RWPE2 (cell line): ENCODE data around the gene NRG3.
"Not testable (repeated sequence)": the region's sequence is repeated elsewhere in the genome, so short reads cannot be mapped to it uniquely, and the experiment has no call there.

Experiments used
- ATAC-seq: fragments of 200-7000 bp; cut with Tn5 transposase; 3 replicates; pipeline ENCODE4 v1.9.1; 2021; ENCODE audit warnings: low read depth
- DNase-seq: peaks from one replicate; pipeline ENCODE4 v3.0.0-alpha.2; 2020; ENCODE audit warnings: low spot score
- H3K27ac ChIP-seq: fragments of 450-650 bp; 2 replicates; pipeline ENCODE4 v1.5.1; 2017; ENCODE audit warnings: mild to moderate bottlenecking; ENCODE audit not compliant: poor library complexity, severe bottlenecking
- H3K27me3 ChIP-seq: fragments of 250-450 bp; sonication (Bioruptor Pico); 2 replicates; pipeline ENCODE4 v1.5.1; 2021; ENCODE audit warnings: mild to moderate bottlenecking, moderate library complexity; ENCODE audit not compliant: insufficient read depth, poor library complexity, severe bottlenecking
- H3K36me3 ChIP-seq: fragments of 250-450 bp; sonication (Bioruptor Pico); 2 replicates; pipeline ENCODE4 v1.5.1; 2020; ENCODE audit warnings: low read depth, mild to moderate bottlenecking, moderate library complexity
- H3K4me1 ChIP-seq: fragments of 250-450 bp; sonication (Bioruptor Pico); 2 replicates; pipeline ENCODE4 v1.5.1; 2021; ENCODE audit warnings: mild to moderate bottlenecking, moderate library complexity; ENCODE audit not compliant: insufficient read depth, poor library complexity, severe bottlenecking
- H3K4me3 ChIP-seq: fragments of 250-450 bp; sonication (Bioruptor Pico); 2 replicates; pipeline ENCODE4 v1.5.1; 2021; ENCODE audit warnings: mild to moderate bottlenecking, moderate library complexity; ENCODE audit not compliant: severe bottlenecking
- H3K9me3 ChIP-seq: fragments of 250-450 bp; sonication (Bioruptor Pico); 2 replicates; pipeline ENCODE4 v1.5.1; 2021; ENCODE audit warnings: mild to moderate bottlenecking, moderate library complexity; ENCODE audit not compliant: severe bottlenecking
- CTCF ChIP-seq: fragments of 450-650 bp; IDR thresholded peaks from one replicate; pipeline ENCODE4 v1.5.1; 2017; ENCODE audit warnings: mild to moderate bottlenecking, moderate library complexity; ENCODE audit not compliant: poor library complexity, severe bottlenecking

The NRG3 gene

GRCh38 chr10:82661701-82662100 lies 786.7 kb downstream of the NRG3 start:
- ATAC-seq = no peak
- H3K4me3 ChIP-seq = no peak overlapping the region
- H3K9me3 ChIP-seq = peaks cover 2% of the 10 kb centered on the region
- no peaks in the 10 kb centered on the region for H3K36me3 ChIP-seq
- H3K27ac ChIP-seq = no peak overlapping the region
- DNase-seq = no peak
- no peaks in the 10 kb centered on the region for H3K4me1 ChIP-seq
- TF ChIP-seq CTCF = no peak
- no peaks in the 10 kb centered on the region for H3K27me3 ChIP-seq

GRCh38 chr10:82668221-82668895 lies 793.4 kb downstream of the NRG3 start:
- H3K36me3 ChIP-seq = no peaks in the 10 kb centered on the region
- H3K27me3 ChIP-seq = no peaks in the 10 kb centered on the region
- no peaks in the 10 kb centered on the region for H3K9me3 ChIP-seq
- H3K4me3 ChIP-seq = no peak overlapping the region
- DNase-seq (no peak), ATAC-seq (no peak)
- no peak overlapping the region for H3K27ac ChIP-seq
- no peaks in the 10 kb centered on the region for H3K4me1 ChIP-seq
- no peak for TF ChIP-seq CTCF

GRCh38 chr10:82674036-82674435 lies 799.0 kb downstream of the NRG3 start:
- no peaks in the 10 kb centered on the region for H3K9me3 ChIP-seq
- no peak for TF ChIP-seq CTCF
- no peak for DNase-seq
- no peak overlapping the region for H3K27ac ChIP-seq
- no peak overlapping the region for H3K4me3 ChIP-seq
- H3K4me1 ChIP-seq = no peaks in the 10 kb centered on the region
- no peaks in the 10 kb centered on the region for H3K36me3 ChIP-seq
- ATAC-seq = no peak
- H3K27me3 ChIP-seq = no peaks in the 10 kb centered on the region

- ATAC-seq, H3K27ac ChIP-seq, H3K4me3 ChIP-seq, DNase-seq, H3K4me1 ChIP-seq, H3K36me3 ChIP-seq, H3K27me3 ChIP-seq, H3K9me3 ChIP-seq: not testable (repeated sequence)
These were observed 802.9 kb downstream of the NRG3 start for GRCh38 chr10:82677932-82678331.

- ATAC-seq, H3K4me1 ChIP-seq, H3K27me3 ChIP-seq, H3K4me3 ChIP-seq, H3K36me3 ChIP-seq, H3K27ac ChIP-seq, H3K9me3 ChIP-seq, DNase-seq: not testable (repeated sequence)
These were observed 803.5 kb downstream of the NRG3 start for GRCh38 chr10:82678451-82678850.

GRCh38 chr10:82680608-82681007 lies 805.6 kb downstream of the NRG3 start:
- no peak for TF ChIP-seq CTCF
- ATAC-seq = no peak
- H3K9me3 ChIP-seq = no peaks in the 10 kb centered on the region
- no peak overlapping the region for H3K4me3 ChIP-seq
- H3K4me1 ChIP-seq = no peaks in the 10 kb centered on the region
- no peaks in the 10 kb centered on the region for H3K27me3 ChIP-seq
- no peak overlapping the region for H3K27ac ChIP-seq
- no peaks in the 10 kb centered on the region for H3K36me3 ChIP-seq
- DNase-seq = no peak
